NCI-H2107 treated with DMSO at 0.1 percent for 48 hours (cell line): ENCODE results near the gene TMEM114.

ENCODE experiments used
- DNase-seq: peaks from one replicate; lab custom pipeline; 2025; ENCODE audit not compliant: unreplicated experiment; lab: John Stamatoyannopoulos, UW

TMEM114 gene

DNA sequence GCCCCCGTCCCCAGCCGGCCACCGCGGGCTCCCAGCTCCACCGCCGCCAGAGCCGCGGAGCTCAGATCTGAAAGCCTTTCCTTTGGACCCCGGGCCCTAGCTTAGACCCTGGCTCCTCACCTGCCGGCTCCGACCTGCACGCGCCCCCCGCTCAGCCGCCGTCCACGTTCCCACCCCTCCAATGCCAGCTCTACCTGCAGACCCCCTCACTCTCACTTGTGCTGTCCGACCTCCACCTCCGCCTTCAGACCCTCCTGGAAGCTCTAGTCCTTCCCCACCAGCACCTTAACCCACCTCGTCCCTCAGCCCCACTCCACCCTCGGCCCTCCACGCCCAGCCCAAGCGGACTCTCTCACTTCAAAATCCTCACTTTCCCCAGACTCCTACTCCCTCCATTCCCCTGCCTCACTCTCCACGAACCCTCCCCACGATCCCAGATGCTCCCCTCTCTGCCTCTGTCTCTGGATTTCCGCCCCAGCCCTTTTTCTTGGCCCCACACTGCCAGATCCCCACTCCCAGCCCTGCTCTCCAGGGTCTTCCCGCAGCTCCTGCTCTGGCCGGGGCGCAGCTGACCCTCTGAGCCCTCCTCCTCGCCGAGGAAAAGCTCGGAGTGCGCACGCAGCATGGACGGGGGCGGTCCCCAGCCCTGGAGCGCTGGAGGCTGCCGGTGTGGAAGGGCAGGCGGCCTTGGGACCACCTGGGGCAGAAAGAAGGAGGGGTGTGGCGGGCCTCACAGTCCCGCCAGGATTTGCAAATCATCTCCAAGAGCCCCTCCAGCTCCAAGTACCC lies at the start of gene TMEM114:
Gene TMEM114, minus strand, starts transcription at position 612 of the 789 bp plus-strand sequence. CDS start 673 bp downstream, outside the sequence.
- no peak for DNase-seq

GRCh38 chr16:8639694-8640093 lies 49.4 kb upstream of the TMEM114 start:
- no peak for DNase-seq

DNA sequence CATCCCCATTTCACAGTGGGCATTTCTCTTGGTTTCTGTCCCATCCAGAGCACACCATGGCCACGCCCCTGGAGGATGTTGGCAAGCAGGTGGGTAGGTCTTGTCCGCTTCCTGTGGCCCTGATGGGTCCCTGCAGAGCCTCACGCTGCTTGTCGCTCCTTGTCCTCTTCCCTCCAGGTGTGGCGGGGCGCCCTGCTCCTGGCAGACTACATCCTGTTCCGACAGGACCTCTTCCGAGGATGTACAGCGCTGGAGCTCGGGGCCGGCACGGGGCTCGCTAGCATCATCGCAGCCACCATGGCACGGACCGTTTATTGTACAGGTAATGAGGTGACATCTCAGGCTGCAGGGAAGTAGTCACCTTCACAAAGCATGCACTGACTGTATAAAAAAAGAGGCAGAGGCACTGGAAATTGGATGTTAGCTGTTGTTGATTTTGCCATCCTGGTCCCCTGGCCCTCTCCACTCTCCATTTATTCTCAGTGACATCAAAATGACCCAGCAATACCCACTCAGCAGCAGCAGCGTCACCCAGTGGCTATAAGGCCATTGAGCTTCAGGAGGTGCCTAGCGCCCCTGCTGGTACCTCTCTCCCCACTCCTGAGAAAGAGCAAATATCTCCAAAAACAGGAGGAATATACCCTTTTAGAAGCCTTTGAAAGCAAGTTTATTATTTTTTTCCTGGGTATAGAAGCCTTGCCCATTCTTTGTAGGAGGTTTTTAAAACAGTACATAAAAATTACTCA lies 44.9 kb upstream of the TMEM114 start:
- DNase-seq = no peak

GRCh38 chr16:8632675-8633182 lies 42.4 kb upstream of the TMEM114 start:
- DNase-seq = no peak

- DNase-seq = no peak
Measured at GRCh38 chr16:8631818-8632465, 41.6 kb upstream of the TMEM114 start.

DNA sequence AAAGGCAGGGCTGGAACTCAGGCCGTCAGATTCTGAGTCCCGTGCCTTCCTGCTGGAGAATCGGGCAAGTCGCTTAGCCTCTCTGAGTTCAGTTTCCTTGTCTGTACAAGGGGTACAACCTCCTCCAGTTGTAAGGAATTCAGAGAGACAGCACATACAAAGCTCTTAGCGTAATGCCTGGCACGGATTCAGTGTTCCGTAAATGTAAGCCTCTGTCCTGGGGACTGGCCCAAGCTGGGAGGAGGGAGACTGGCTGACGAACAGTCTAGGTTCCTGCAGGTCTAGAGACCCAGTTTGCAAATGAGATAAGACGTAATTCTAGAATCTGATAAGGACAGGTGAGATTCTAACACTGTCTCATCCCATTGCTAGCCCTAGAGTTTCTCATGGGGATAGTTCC lies 41.1 kb upstream of the TMEM114 start:
- DNase-seq = no peak

DNA sequence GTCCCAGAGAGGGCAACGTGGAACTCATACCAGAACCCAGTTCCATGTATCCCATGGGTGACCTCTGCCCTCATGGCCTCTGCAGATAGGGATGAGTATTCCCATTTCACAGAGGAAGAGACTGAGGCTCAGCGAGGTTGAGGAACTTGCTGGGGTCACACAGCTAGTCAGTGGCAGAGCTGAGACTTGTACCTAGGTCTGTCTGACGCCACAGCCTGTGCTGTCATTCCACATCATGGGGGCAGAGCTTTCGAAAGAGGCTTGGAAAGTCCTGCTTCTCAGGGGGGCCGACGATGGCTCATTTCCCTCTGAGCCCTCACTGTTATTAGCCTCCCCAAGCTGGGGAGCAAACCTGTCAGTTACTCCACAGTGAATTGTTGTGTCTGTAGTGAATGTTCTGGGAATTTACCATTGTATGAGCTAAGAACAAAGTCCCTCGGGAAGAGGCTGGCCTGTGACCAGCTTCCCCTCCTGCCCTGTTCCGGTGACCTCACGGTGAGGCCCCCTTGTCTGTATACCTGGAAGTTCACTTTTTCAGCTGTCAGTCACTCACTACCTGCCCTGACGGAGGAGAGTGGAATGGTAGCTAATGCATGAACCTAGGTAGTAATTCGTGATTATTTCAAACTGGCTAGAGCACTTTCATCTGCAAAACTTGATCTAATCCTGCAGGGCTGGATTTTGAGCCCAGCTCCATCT lies 40.1 kb upstream of the TMEM114 start:
- no peak for DNase-seq

GRCh38 chr16:8628981-8629725 lies 38.8 kb upstream of the TMEM114 start:
- DNase-seq = no peak

DNA sequence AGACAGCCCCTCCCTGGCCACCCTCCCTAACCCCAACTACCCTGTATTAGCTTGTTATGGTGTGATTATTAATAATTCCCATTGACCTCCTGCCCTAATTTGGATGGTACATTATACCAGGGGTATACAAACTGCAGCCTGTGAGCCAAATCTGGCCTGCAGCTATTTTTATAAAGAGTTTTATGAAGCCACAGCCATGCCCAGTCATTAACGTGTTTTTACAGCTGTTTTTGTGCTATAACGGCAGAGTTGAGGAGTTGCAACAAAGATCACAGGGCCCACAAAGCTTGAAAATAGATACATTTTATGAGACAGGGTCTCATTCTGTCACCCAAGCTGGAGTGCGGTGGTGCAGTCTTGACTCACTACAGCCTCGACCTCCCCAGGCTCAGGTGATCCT lies 37.1 kb upstream of the TMEM114 start:
- no peak for DNase-seq

GRCh38 chr16:8626946-8627345 lies 36.6 kb upstream of the TMEM114 start:
- DNase-seq = no peak

DNA sequence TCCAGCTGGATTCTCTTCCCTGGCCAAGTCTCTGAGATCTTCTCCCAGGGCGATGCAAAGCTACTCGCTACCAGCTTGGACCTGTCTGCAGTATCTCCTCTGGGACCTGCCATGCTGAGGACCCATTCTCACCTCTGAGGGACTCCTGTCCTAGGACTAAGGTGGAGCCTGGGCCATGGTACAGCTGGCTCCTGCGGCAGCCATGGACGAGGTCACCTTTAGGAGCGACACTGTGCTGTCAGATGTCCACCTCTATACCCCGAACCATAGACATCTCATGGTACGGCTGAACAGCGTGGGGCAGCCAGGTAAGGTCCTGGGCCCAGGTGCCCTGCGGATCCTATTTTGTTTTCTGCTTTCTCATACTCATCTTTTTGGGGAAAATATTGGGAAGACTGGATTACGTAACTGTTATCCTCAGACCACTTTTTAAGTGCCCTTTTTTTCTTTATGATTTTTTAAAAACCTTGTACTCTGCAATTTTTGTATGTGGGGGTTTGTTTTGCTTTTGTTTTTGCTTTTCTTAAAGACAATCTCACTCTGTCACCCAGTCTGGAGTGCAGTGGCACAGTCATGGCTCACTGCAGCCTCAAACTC lies 35.3 kb upstream of the TMEM114 start:
- DNase-seq = no peak

DNA sequence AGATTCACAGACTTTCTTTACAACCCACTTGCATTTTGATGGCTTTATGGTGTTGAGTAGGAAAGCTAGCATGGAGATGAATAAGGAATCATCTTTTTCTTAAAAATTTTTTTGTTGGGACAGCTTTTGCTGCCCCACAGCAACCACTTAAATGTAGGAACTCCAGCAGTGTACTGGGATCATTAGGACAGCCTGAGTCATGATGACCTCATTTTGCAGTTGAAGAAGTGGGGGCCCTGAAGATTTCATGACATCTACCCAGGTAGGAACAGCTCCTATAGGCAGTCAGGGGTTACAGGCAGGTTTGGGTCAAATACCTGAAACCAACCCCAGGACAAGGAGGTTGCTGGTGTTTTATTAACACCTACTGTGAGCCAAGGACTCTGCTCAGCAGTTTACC lies 33.3 kb upstream of the TMEM114 start:
- DNase-seq = no peak

- no peak for DNase-seq
Measured at GRCh38 chr16:8622315-8622656, 32.0 kb upstream of the TMEM114 start.

DNA sequence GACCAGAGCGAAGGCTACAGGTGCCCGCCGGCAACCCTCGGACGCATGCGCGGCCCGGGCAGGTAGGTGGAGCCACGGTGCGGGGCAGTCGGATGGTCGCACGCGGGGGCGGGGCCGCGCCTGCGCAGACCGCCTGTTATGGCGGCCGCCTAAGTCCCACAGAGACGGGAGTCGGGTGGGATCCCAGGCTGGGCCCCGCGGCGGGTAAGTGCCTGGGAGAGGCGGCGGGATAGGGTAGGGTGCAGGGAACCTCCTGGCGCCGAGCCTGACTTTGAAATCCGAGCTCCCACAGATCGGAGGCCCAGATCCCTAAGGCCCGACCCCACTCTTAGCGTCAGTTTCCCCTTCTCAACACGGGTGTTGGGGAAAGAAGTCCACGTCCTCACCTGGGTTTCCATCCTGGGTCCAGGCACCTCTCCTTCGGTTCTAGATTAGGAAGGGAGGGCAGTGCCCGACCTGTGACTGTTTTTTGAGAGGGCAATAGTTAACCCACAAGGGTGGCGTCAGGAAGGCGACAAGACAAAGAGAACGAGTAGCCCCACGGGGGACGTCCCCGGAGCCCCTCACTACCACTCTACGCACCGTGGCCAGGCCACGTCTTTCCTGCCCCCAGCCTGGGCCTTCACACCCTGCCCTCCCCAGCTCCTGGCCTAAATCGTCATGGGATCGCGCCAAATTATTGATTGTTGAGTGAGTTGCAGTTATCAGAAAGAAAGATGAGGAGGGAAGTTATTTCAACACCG lies 31.4 kb upstream of the TMEM114 start, which contains the start of gene METTL22:
Gene METTL22, plus strand, starts transcription at position 127 of the 743 bp plus-strand sequence. CDS start 3,968 bp downstream, outside the sequence.
- peak; percentile 67 for DNase-seq

GRCh38 chr16:8621222-8621571 lies 30.9 kb upstream of the TMEM114 start:
- no peak for DNase-seq

DNA sequence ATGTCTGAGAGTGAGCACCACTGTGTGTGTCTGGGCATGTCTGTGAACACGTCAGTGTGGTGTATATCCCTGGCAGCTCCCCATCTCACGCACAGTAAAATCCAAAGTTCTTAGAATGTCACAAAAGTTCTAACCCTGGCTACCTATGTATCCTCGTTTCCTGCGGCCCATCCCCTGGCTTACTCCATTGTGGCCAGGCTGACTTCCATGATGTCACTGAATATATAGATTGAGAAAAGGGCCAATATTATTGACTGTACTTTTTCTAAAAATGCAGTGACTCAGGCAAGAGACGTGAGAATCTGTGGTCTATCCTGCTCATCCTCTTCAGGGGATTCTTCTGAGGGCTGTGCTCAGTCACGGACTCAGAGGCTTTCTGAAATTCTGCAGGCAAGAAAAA lies 30.2 kb upstream of the TMEM114 start:
- DNase-seq = no peak

- DNase-seq = no peak
Measured at GRCh38 chr16:8619671-8620370, 29.5 kb upstream of the TMEM114 start.

GRCh38 chr16:8614435-8615029 lies 24.2 kb upstream of the TMEM114 start:
- no peak for DNase-seq
